IPS DF 4.7 (cell line): Measurements from ENCODE around the gene SDK2.

Experiments used
- DNase-seq: peaks from one replicate; pipeline ENCODE4 v3.0.0-alpha.2; 2013; ENCODE audit warnings: low spot score; ENCODE audit errors: extremely low read depth

SDK2 gene

DNA sequence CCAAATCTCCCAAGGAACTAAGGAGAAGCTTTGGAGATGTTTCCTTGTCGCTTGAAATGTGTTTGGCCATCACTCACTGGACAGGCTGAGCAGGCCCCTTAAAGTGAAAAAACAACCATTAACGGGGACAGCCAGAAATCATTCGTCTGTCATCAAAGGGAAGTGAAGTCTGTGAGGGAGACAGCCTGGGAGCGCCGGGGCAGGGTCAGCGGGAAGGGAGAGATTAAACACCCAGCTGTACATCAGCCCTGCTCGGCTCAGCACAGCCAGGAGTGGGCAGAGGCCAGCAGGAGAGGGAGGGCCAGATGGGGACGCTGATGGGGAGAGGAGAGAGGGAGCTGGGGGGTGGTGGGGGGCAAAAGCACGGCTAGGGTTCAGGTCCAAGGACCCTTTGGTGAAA, 105.1 kb downstream of the SDK2 start:
- no peak for DNase-seq

DNA sequence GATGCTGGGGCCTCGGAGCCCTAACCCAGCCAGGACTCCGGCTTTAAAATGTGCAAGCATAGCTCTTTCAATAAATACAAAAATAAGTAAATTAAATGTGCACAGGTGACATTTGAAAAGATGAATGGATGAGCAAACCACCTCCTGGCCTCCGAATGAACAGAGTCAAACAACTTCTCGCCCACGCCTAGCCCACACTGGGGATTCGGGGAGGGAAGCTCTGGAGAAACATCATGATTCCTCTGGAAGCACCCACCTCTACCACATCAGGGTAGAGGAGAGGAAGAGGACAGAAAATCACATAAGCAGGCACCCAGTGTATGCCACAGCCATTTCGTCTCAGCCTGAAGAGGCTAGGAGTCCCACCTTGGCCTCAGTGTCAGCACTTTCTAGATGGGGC, 105.8 kb downstream of the SDK2 start:
- no peak for DNase-seq

DNA sequence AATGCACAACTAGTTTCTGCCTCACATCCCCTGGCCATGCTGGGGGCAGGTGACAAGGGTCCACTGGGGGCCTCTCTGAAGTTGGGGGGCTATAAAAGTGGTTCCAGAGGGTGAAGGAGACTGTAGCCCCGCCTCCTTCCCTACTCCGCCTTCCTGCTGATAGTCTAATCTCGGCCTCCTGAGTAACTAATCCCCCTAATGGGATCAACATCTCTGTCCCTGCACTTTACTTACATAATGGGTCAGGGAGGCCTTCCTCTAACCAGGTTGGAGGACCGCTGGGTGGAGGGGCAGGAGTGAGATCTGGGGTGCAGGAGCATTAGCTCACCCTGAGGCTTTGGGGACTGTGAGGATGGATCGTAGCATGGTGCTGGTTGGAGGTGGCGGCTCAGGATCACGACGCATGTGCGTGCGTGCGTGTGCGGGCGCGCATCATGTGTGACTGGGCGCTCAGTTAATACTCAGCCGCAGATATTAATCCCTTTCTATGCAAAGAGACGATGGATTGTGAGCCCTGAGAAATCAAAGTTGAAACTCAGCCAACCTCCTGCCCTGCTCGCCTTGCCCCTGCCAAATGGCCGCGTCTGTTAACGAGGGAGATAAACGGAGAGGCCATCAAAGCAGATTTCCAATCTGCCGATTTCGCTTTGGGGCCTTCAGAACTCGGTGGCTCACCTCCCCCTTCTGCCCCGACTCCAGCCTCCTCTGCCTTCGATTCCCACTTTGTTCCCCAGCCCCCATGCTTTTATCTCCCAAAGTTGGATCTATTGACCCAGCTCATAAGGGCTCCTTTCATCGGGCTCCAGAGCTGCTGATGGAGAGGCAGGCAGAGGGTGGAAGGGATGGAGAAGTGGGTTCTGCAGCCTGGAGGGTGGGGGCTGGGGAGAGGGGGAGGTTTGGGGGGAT, 107.3 kb downstream of the SDK2 start:
- no peak for DNase-seq

DNA sequence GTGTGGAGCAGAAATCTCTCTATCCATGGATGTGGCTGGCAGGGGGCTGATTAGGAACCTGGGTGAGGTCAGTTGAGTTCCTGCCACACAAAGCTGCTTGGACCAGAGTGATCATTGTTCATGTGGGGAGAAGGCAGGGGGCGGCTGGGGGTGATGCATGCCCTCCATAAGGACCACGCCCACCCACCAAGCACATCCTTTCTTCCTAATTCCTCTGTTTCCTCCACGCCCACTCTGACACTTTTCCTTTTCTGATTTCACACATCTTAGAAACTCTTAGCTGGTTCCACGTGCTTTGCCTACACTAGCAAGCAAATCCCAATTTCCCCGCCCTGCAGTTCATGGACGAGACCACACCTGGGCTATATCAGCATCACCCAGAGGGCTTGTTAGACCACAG, 108.5 kb downstream of the SDK2 start:
- no peak for DNase-seq

DNA sequence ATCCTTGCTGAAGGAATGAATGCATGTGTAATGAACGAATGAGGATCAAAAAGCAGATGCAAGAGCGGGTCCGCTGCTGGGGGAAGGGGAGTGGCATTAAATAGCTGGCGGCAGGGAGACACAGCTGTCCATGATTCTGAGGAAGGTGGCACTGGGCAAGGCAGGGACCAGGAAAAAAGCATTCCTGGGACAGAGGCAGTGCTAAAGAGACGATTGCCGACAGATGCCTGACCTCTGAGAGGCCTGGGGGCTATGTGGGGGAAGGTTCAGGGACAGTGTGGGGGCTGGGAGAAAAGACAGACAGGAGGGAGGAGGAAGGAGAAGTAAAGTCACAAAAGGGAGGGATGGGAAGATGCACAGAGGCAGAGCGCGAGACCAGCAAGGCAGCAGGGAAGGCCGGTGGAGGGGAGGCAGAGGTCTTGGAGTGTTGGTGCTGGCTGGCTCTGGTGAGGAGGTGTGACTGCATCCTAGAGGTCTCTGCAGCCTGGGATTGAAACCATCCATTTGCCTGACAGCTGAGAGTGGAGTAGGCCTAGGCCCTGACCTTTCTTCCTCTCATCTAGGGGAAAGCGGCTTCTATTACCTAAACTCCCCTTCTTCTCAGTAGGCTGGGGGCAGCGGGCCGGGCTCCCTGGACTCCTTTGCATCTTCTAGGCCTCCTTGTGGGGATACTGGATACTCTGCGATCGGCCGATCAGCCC, 109.9 kb downstream of the SDK2 start:
- no peak for DNase-seq

DNA sequence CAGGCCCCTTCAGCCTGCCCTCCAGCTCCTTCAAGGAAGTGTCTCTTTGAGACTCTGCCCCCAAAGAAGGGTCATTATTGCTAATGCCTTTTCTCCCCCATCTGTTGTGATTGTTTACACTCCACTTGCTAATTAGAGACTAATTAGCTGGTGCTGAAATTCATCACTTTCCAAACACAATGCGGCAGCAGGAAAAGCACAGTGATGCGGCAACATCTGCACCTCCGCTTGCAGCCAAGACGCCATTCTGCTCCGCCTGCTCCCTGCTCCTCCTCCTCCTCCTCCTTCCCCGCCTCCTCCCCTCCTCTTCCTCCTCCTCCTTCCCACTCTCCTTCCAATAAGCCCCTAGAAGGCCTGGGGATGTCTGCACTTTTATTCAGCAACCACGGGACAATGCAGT, 110.5 kb downstream of the SDK2 start:
- no peak for DNase-seq

DNA sequence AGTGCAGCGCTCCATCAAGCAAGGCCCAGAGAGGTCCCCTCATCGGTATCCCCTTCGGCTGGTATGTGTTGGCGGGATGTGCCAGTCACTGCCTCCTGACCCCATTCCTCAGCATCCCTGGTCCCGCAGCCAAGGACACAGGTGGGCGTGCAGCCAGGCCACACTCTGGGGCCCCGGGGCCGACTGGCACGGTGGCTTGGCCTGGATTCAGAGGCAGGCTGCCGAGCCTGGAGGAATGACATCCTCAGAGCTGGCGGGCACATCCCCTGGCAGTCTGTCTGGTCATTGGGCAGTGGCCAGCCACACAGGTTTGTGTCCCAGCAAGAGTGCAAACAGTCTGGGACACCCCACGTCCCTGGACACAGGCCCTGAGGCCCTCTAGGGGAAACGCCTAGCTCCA, 111.1 kb downstream of the SDK2 start:
- no peak for DNase-seq

DNA sequence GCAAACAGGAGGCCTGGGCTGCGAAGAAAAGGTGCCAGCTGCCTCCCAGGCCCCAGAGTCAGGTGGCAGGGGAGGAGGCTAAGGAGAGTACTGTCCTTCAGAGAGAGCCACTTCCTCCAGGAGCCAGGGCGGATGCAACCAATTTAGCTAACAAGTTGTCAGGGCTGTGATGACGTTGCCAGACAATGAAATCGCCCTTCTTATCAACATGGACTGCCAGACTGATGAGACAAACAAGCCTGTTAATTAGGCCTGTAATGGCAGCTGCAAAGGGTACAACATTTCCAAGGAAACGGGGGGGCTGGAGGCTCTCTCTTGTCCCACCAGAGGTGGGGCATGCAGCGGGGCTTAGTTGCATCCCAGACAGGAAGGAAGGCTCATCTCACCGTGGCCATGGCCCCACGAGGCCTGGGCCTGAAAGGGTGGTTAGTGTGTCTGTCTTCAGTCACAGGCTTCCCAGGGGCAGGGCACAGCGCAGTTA, 111.8 kb downstream of the SDK2 start:
- DNase-seq, result no peak

DNA sequence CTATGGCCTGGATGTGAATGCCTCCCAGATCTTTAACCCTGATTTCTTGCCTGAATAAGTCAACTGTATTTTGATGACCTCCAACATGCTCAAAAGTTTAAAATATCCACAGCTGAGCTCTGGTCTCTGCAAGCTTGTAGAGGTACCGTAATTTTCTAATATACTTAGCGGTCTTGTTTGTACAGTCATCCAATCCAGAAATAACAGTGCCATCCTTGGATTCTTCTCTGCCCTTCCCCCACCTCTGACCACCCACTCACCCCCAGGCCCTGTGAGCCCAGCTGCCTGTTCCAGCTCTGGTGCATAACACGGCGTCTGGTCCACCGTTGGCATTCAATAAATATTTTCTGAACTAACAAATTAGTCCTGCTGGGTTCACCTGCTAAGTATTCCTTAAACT, 113.1 kb downstream of the SDK2 start:
- DNase-seq, result no peak

DNA sequence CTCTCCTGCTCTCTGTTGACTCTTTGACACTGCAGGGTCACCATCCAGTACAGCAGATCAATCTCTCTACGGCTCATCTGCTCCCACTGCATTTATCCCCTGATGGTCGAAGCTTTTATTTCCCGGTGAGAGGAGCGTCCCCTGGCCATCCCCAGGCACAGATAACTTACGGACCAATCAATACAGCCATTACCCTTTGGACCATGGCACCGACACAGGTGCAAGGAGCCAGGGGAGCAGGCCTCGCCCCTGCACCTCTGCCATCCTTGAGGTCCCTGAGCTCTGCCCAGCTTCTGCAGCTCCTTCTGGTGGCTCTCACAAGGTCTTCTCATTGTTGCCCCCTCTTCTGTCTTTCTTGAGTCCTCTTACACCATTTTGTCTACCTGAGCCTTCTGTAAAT, 115.6 kb downstream of the SDK2 start:
- no peak for DNase-seq

DNA sequence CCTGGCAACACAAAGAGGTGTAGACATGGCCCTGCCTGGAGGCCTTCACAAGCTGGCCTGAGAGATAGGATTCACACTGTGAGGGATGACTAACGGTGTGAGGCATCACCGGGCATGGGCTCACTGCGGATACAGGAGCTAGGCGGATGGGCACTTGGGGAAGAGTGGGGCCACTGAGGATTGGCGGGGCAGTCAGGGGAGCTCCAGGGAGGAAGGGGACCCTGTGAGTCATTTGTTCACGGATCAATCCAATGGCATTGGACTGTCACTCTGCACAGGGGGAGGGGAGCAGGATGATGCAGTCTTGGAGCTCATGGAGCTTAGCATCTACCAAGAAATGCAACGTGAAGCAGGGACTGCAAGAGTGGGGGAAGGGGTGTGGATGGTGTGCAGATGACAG, 117.3 kb downstream of the SDK2 start:
- no peak for DNase-seq

DNA sequence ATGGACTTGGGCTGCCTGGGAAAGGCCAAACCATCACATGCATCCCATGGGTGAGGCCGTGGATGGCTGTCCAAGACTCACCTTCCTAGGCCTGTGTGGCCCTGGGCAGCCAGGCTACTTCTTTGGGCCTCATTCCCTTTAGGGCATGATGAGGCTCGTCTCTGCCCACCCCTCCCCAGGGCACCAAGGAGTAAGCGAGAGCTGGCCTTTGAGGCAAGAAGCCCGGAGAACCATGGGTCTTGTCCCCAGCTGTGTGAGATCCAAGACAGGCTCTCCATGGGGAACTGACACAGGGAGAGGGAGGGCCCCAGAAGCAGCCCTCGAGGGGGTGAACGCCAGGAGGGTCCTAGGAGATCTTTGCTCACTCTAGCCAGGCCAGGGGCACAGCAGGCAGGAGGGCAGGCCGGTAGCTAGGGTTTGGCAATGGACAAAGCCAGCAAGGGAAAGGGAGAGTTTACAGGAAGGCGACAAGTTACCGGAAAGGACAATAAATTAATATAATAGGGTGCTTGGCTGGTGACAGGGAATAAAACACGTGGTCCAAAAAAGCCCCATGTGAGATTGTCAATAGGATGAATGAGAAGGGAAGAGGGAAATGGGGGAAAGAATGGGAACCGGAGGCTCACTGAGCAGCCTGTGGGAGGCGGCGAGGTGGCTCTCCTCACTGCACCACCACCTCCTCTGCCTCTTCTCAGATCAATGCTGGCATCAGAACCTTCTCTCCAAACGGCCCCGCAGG, 119.1 kb downstream of the SDK2 start:
- no peak for DNase-seq

DNA sequence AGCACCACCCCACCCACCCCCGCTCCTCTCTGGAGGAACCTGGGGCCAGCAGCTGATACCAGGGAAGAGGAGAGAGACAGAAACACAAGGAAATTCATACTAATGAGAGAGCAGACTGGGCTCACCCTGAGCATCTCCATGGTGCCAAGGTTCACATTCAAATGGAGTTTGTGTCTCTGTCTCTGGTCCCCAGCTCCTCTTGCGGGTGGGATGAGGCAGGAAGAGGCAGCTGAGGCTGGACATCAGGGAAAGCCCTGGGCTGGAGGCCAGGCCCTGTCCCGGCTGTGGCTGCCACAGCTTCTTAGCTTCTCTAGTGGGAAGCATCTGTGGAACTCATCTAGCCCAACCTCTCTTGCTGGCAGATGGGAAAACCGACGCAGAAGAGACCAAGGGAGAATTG, 121.5 kb downstream of the SDK2 start:
- no peak for DNase-seq

DNA sequence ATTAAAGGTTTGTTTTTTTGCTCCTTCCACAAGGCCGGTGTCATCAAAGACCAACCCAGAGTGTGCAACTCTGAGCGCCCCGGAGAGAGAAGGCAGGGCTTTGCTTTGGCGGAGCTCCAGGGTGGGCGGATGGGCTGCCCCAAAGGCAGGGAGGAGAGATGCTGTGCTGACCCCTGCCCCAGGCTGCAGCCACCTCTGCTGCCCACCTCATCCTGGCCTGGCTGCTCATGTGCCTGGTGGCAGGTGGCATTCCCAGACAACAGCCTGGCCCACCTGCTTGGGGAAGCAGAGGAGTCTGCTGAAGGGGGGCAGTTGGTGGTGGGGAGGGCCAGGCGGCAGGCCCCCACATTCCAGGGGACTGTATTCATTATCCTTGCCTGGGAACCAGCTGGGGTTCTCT, 122.1 kb downstream of the SDK2 start:
- DNase-seq, result no peak

DNA sequence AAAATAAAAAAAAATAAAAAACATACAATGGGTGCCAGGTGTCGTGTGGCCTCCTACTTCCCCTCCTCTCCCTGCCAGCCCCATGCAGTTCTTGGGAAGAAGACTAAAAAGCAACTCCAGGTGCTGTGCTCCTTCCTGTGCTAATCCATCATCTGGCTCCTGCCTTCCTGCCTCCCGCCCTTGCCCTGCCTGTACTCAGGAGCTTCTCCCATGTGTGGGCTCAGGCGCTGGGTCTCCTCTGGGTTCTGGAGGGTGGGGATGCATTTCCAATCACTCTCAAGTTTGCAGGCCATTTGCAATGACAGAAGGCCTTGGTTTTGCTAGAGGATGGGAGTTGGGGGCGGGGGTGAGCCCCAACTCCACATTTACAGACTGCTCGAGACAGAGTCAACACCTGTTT, 122.9 kb downstream of the SDK2 start:
- no peak for DNase-seq

DNA sequence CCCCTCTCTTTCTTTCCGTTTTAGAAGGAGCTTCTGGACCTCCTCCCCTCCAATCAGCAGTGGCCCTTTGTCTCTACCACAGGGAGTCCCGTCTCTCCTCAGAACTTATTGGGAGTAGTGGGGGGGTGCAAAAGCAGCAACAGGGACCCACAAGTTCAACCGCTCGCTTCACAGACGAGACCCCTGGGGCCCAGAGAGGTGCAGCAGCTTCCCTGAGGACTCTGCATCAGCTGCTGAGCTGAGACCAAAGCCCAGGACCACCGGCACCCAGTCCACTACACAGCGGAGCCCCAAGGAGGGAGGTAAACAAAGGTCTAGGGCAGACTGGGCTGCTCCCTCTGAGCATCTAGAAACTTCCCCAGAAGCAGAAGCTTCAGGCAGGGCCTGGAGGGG, 123.9 kb downstream of the SDK2 start:
- no peak for DNase-seq

DNA sequence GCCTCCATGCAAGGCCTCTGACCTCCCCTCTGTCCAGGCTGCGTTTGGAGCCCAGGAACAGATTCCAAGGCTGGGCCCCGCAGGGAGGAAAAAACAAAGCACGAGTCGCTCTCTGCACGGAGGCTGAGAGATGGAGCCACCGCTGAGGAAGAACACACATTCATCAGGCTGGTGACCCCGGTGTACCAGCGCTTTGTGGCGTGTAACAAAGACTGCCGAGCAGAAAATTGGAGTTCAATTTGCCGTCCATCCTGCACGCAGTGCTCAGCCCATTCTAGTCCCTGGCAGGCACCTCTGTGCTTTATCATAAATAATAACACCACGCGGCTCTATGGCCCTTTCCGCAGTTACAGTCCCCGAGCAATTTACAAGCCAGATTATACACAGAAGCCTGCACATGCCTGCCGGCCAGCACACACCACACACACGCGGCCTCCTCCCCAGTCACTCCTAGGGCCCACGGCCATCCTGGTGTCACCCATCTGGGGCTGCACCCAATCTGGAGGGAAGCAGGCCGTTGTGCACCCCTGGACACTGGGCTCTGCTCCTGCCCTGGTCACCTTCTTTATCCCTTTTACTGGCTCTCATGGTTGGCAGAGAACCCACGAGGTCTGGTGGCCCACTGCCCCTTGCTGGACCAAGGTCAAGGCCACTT, 124.4 kb downstream of the SDK2 start:
- DNase-seq, result no peak

DNA sequence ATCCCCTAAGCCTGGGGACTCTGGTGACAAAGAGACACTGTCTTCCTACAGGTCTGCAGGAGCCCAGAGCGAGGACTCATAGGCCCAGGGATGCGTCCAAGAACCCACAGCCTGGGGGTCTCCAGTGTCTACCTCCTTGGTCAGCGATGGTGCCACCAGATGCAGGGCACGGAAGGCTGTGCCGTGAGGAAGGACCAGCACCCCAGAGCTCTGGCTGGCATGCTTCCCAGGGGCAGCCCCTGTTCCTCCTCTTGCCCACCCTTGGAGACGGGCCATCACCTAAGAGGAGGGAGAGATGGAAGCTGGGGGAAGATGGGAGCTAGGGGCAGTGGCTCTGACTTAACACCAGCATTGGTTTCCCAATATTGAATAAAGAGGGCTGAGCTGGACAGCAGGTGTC, 125.2 kb downstream of the SDK2 start:
- no peak for DNase-seq

DNA sequence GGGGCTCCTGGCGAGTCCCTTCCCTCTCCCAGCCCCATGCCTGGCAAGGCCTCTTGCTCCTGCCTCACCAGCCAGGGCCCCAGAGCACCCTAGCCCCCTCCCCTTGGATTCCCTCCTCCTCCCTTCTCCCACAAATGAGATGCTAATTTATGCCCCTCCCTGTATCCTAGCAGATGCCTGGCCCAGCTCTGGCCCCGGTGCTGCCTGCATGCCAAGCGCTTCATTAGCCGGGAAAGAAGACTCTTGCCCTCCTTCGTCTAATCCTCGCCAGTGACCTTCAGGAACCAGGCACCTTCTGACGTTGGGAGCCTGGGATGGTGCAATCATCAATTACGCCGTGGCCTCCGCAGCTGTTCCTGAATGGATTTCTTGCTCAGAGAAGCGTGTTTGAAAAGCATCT, 127.8 kb downstream of the SDK2 start:
- DNase-seq, result no peak

DNA sequence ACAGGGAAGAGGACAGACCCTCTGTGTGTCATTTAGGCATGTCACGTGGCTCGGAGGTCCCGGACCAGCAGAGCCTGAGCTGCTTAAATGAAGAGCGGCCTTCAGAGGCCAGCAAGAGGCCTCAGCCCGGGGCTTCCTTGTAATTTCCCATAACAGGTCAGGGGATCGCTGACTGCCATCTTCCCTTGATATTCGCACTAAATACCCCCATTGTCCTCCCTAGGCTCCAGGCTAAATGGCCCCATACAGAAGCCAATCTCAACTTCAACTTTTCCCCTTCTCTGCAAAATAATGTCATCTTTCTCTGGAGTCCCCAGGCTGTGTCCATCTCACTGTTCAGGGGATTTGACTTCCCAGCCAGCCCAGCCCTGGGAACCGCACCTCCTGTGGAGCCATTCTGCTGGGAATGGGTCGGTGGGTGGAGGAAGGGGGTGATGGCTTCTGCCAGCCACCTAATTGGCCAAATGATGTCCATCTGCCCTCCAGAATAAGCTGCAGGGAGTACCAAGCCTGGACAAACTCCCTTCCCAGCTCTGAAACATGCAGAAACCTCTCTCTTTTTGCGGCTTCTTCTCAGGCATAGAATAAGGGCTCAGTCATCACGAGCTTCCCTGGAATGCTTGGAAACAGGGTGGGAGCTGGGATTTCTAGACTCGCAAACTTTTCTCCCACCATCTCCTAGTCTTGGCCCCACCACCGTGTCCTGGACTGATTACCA, 129.9 kb downstream of the SDK2 start:
- DNase-seq, result no peak

DNA sequence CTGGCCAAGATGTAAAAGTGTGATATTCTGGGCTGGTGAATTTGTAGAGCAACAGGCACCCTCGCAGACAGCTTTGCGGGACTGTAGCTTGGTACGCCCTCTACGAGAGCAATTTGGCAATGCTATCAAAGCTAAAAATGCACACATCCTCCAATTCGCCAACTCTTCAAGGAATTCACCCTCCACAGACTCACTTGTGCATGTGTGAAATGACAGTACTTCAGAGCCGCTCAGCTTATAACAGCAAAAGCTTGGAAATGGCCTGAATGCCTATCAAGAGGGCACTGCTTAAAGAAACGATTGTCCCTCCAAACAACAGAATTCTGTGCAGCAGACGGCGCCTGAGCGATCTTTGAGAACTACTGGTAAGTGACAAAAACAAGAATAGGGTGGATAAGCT, 130.8 kb downstream of the SDK2 start:
- no peak for DNase-seq
